Caco-2 (cell line): ENCODE results near the gene SOX15. TPM values are rescaled to one million over a fixed set of nuclear protein-coding genes. Genes with fewer than 3 reads are reported as not detected.

Experiments used
- BruUV-seq: library from RNA; stranded (reverse); fragments of 400-500 nt; replicated peaks from 2 replicates; lab custom pipeline; 2021; lab: Mats Ljungman, UMichigan
- CTCF ChIA-PET: fragments of 300-600 bp; sonication (Branson Sonifier 250); formaldehyde crosslinking; loops from one replicate; lab custom pipeline; 2022; ENCODE audit warnings: antibody characterized with exemption; lab: Charles Lee
- POLR2A ChIA-PET: fragments of 300-600 bp; sonication (Branson Sonifier 250); formaldehyde crosslinking; loops from one replicate; lab custom pipeline; 2022; ENCODE audit warnings: antibody characterized with exemption; lab: Charles Lee
- DNase-seq, 2 experiments: peaks; one replicate each; pipeline versions ENCODE4 v3.0.0 to v3.0.0-alpha.2; 2020 to 2022
- H3K27me3 ChIP-seq: replicated peaks from 2 replicates; pipeline ENCODE4 v1.6.0; 2011; ENCODE audit warnings: low read length; ENCODE audit not compliant: control insufficient read depth, insufficient read depth
- H3K36me3 ChIP-seq: 2 replicates; pipeline ENCODE4 v1.5.1; 2011; ENCODE audit warnings: low read length; ENCODE audit not compliant: control insufficient read depth, insufficient read depth
- H3K4me1 ChIP-seq: fragments of 250-450 bp; sonication (Bioruptor Pico); 2 replicates; pipeline ENCODE4 v1.5.1; 2020; ENCODE audit warnings: mild to moderate bottlenecking
- H3K4me3 ChIP-seq: 2 replicates; pipeline ENCODE4 v1.5.1; 2011; ENCODE audit warnings: low read depth, mild to moderate bottlenecking, control low read depth, low read length
- H3K9me3 ChIP-seq: fragments of 250-450 bp; sonication (Bioruptor Pico); 2 replicates; pipeline ENCODE4 v1.5.1; 2020; ENCODE audit warnings: mild to moderate bottlenecking, moderate library complexity
- H3K27ac Mint-ChIP-seq: one replicate; pipeline ENCODE4 v1.8.0; 2022; ENCODE audit warnings: mixed read lengths; ENCODE audit not compliant: unreplicated experiment
- H3K27me3 Mint-ChIP-seq: one replicate; pipeline ENCODE4 v1.8.0; 2022; ENCODE audit warnings: mixed read lengths; ENCODE audit not compliant: insufficient read depth, unreplicated experiment
- H3K36me3 Mint-ChIP-seq: one replicate; pipeline ENCODE4 v1.8.0; 2022; ENCODE audit warnings: mild to moderate bottlenecking, mixed read lengths; ENCODE audit not compliant: insufficient read depth, unreplicated experiment
- H3K4me1 Mint-ChIP-seq: one replicate; pipeline ENCODE4 v1.8.0; 2022; ENCODE audit warnings: low read depth, mixed read lengths; ENCODE audit not compliant: unreplicated experiment
- H3K4me3 Mint-ChIP-seq: one replicate; pipeline ENCODE4 v1.8.0; 2022; ENCODE audit warnings: mild to moderate bottlenecking, moderate library complexity, mixed read lengths; ENCODE audit not compliant: unreplicated experiment
- H3K9me3 Mint-ChIP-seq: one replicate; pipeline ENCODE4 v1.8.0; 2022; ENCODE audit warnings: mixed read lengths; ENCODE audit not compliant: unreplicated experiment
- CTCF ChIP-seq, 2 experiments: fragments of 200-600 bp in 1 of 2; IDR thresholded peaks; 1 replicate in 1 of 2; 2 replicates in 1 of 2; pipeline versions ENCODE4 v1.5.1 to v1.8.0; 2011 to 2022; ENCODE audit warnings: antibody characterized with exemption in 1 of 2, control low read depth in 1 of 2, inconsistent platforms in 1 of 2, low read depth in 1 of 2, low read length in 1 of 2, mild to moderate bottlenecking in 1 of 2, moderate library complexity in 1 of 2; ENCODE audit not compliant: insufficient read depth in 1 of 2, severe bottlenecking in 1 of 2, unreplicated experiment in 1 of 2
- intact Hi-C: fragments of 100-400 bp; cut with micrococcal nuclease; formaldehyde crosslinking; loops from one replicate; pipeline ENCODE4 v1.10.0; 2022; ENCODE audit not compliant: unreplicated experiment
- total RNA-seq: library from RNA; stranded (reverse); gene quantifications from 2 replicates; pipeline ENCODE4 v1.2.3, GENCODE V29; 2022

SOX15 gene
- total RNA-seq, 1 experiment from 2014 or later, result not detected

GRCh38 chr17:7558544-7559319, 31.2 kb downstream of the SOX15 start, which contains the start of gene TNFSF13:
Gene TNFSF13, plus strand, starts transcription at chr17:7558750. Its CDS starts 290 bp downstream, at chr17:7559040.
- BruUV-seq, result no TSS peak
- DNase-seq, result no peak
- CTCF ChIA-PET, result interaction anchor here (0.7 kb wide), 1 partner anchor 122 kb away, joined by 3 read pairs; no protein-coding TSS in a partner anchor
- Mint-ChIP-seq H3K27ac (no peak within 1 kb of the TSS), H3K4me1 (peaks cover 7% of the 10 kb centered on the region), H3K9me3 (no peaks in the 10 kb centered on the region), H3K36me3 (peaks cover 26% of the 10 kb centered on the region), H3K4me3 (no peak within 1 kb of the TSS), H3K27me3 (no peaks in the 10 kb centered on the region)
- no peaks in the 10 kb centered on the region for H3K36me3 ChIP-seq
- H3K4me3 ChIP-seq, result no peak within 1 kb of the TSS
- peaks cover 4% of the 10 kb centered on the region; the same call in 1 of the 2 replicates for H3K4me1 ChIP-seq
- intact Hi-C loops, result no loop called here
- POLR2A ChIA-PET, result no interaction called here
- TF ChIP-seq CTCF (IDR thresholded peaks at IDR 0.05; ENCODE audit: insufficient read depth in 1 of 2, low read depth in 1 of 2, low read length in 1 of 2, severe bottlenecking in 1 of 2, unreplicated experiment in 1 of 2), result no peak
- no peaks in the 10 kb centered on the region for H3K27me3 ChIP-seq
- no peaks in the 10 kb centered on the region for H3K9me3 ChIP-seq

DNA sequence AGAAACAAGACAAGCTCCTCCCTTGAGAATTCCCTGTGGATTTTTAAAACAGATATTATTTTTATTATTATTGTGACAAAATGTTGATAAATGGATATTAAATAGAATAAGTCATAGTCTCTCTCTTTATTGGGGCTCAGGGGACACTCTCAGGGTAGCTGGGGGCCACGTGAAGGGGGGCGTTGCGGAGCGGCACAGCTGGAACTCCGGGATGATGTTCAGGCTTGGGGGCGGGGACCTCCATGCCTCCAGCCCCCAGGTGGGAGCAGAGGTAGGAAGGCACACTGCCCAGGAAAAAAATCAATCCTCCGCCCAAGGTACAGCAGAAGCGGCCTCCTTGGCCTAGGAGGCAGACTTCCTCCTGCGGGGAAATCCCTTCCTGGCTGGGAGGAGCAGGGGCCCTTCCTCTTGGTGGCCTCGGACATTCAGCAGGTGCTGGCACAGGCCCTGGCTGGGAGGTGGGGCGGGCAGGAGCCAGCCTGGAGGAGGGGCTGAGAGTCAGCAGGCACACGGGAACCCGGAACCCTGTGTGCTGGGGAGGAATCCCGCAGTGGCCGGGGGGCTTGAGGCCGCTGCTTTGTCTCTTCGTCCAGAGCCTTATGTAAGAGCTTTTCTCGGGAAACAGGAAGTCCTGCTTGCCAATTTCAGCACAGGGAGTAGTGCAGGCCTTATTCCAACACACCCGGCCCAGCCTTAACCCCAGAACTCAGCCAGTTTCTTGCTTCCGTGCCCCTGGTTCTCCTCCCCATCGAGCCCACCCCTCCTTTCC, 31.9 kb downstream of the SOX15 start:
- TF ChIP-seq CTCF (IDR thresholded peaks at IDR 0.05; ENCODE audit: insufficient read depth in 1 of 2, low read depth in 1 of 2, low read length in 1 of 2, severe bottlenecking in 1 of 2, unreplicated experiment in 1 of 2), result no peak
- POLR2A ChIA-PET, result no interaction called here
- BruUV-seq, result no TSS peak
- intact Hi-C loops, result no loop called here
- DNase-seq, result no peak
- Mint-ChIP-seq H3K9me3 (no peaks in the 10 kb centered on the region), H3K4me1 (peaks cover 7% of the 10 kb centered on the region), H3K4me3 (no peak overlapping the region), H3K27me3 (no peaks in the 10 kb centered on the region), H3K27ac (no peak overlapping the region), H3K36me3 (peaks cover 21% of the 10 kb centered on the region)
- CTCF ChIA-PET, result no interaction called here
- no peaks in the 10 kb centered on the region for H3K36me3 ChIP-seq
- no peaks in the 10 kb centered on the region for H3K9me3 ChIP-seq
- no peak overlapping the region for H3K4me3 ChIP-seq
- H3K27me3 ChIP-seq, result no peaks in the 10 kb centered on the region
- peaks cover 4% of the 10 kb centered on the region; the same call in 1 of the 2 replicates for H3K4me1 ChIP-seq

GRCh38 chr17:7557147-7557764, 32.6 kb downstream of the SOX15 start:
- Mint-ChIP-seq H3K9me3 (no peaks in the 10 kb centered on the region), H3K27me3 (no peaks in the 10 kb centered on the region), H3K4me1 (peaks cover 7% of the 10 kb centered on the region), H3K4me3 (no peak overlapping the region), H3K36me3 (peaks cover 19% of the 10 kb centered on the region), H3K27ac (no peak overlapping the region)
- H3K4me3 ChIP-seq, result no peak overlapping the region
- CTCF ChIA-PET, result no interaction called here
- H3K4me1 ChIP-seq, result peaks cover 4% of the 10 kb centered on the region; the same call in 1 of the 2 replicates
- no peak for TF ChIP-seq CTCF (IDR thresholded peaks at IDR 0.05; ENCODE audit: insufficient read depth in 1 of 2, low read depth in 1 of 2, low read length in 1 of 2, severe bottlenecking in 1 of 2, unreplicated experiment in 1 of 2)
- no peak for DNase-seq
- BruUV-seq, result no TSS peak
- POLR2A ChIA-PET, result no interaction called here
- H3K36me3 ChIP-seq, result no peaks in the 10 kb centered on the region
- no peaks in the 10 kb centered on the region for H3K9me3 ChIP-seq
- intact Hi-C loops, result no loop called here
- H3K27me3 ChIP-seq, result no peaks in the 10 kb centered on the region
